GM12873 (cell line): ENCODE data around the gene GLIS1.

Experiments used
- CTCF ChIP-seq: IDR thresholded peaks from 2 replicates; pipeline ENCODE4 v1.5.1; 2012; ENCODE audit warnings: low read depth, mild to moderate bottlenecking, moderate library complexity, low read length, control low read depth; ENCODE audit not compliant: insufficient read depth; ENCODE audit errors: missing control alignments

The GLIS1 gene

GRCh38 chr1:53693339-53693738, 45.6 kb downstream of the GLIS1 start:
- no peak for TF ChIP-seq CTCF

- no peak for TF ChIP-seq CTCF
Measured at GRCh38 chr1:53691326-53691725, 47.6 kb downstream of the GLIS1 start.

GRCh38 chr1:53690411-53690810, 48.6 kb downstream of the GLIS1 start:
- no peak for TF ChIP-seq CTCF

- TF ChIP-seq CTCF, result no peak
Measured at GRCh38 chr1:53689736-53690326, 49.1 kb downstream of the GLIS1 start.

- no peak for TF ChIP-seq CTCF
Measured at GRCh38 chr1:53689223-53689622, 49.7 kb downstream of the GLIS1 start.

- no peak for TF ChIP-seq CTCF
Measured at GRCh38 chr1:53688381-53689102, 50.4 kb downstream of the GLIS1 start.

GRCh38 chr1:53687901-53688300, 51.1 kb downstream of the GLIS1 start:
- no peak for TF ChIP-seq CTCF
